ENCODE measurements around the gene SGSH.
"Not testable (repeated sequence)": the region's sequence is repeated elsewhere in the genome, so short reads cannot be mapped to it uniquely, and the experiment has no call there.

Gene SGSH

DNA sequence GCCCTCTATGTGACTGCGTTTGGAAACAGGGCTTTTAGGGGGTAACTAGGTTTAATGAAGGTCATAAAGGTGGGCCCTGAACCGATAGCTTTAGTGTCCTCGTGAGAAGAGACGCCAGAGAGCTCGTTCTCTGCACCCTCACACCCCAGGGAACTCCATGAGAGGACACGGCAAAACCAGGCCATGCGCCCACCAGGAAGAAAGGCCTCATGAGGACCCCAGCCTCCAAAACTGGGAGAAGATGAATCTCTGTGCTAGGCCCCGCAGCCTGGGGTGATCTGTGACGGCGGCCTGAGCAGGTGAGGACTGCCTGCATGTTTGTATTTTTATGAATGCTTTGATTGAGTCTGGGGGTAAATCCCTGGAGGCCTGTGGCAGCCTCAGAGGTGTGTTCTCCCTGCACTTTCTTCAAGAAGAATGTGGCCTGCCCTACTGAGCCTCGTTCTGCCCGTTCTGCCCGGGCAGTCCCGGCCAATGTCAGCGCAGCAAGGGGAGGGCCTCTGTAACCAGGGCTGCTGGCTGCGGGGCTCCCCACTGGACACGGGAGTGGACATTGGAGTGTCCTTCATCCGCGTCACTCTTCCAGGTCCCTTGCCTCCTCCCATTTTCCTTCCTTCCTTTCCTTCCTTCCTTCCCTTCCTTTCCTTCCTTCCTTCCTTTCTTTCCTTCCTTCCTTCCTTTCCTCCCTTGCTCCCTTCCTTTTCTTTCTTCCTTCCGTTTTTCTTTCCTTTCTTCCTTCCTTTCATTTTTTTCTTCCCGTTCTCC lies 33.7 kb upstream of the SGSH start:
- DNase-seq (ENCODE audit: low spot score), result no peak

DNA sequence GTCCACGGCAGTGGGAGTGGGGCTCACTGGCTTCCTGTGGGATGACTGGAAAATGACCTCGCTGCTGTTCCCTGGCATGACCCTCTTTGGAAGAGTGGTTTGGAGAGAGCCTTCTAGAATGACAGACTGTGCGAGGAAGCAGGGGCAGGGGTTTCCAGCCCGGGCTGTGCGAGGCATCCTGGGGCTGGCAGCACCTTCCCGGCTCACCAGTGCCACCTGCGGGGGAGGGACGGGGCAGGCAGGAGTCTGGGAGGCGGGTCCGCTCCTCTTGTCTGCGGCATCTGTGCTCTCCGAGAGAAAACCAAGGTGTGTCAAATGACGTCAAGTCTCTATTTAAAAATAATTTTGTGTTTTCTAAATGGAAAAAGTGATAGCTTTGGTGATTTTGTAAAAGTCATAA lies 32.7 kb upstream of the SGSH start:
- no peak for DNase-seq (ENCODE audit: low spot score)

DNA sequence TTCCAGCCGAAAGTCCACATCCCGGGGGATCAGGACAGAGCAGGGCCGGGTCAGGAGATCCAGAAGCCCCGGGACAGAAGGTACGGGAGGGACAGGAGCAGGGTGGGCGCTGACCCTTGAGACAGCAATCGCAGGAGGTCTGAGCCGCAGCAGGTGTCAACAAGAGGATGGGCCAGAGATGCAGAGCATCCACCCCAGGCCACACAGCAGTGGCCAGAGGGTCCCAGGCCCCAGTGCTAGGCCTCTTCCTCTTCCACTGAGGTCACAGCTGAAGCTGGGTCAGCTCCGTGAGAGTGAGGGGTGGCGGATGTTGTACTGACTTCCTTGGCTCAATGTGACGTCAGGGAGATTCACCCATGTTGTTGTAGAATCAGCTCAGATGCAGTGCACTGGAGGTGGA lies 31.8 kb upstream of the SGSH start:
- DNase-seq (ENCODE audit: low spot score), result no peak

DNA sequence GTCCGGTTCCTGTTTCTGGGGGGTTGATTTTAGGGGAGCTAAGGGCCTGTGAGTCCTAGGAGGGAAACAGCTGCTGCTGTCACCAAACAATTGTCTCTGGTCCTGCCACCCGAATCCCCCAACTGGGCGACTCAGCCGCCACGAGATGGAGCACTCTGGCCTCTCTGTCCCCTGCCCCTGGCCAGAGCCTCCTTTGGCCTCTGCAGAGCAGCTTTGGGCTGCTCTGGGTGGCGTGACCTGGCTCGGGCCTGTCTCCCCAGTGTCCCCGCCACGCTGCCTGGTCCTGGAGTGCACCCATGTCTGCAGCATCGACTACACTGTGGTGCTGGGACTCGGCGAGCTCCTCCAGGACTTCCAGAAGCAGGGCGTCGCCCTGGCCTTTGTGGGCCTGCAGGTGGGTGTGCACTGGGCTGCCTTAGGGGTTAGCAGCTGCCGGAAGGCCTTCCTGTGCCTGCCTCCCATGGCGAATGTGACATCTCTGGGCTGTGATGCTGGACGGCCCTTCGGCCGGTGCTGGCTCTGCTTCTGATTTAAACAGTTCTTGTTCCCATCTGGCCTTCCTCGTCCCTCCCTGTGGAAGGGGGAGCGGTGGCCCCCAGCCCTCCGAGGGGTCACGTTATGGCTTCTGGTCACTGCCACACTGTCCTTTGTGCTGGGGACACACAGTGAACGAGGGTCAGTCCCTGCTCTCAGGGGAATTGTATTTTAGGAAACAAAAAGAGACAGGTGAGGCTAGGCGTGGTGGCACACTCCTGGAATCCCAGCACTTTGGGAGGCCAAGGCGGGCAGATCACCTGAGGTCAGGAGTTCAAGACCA lies 29.0 kb upstream of the SGSH start:
- DNase-seq (ENCODE audit: low spot score), result no peak

DNA sequence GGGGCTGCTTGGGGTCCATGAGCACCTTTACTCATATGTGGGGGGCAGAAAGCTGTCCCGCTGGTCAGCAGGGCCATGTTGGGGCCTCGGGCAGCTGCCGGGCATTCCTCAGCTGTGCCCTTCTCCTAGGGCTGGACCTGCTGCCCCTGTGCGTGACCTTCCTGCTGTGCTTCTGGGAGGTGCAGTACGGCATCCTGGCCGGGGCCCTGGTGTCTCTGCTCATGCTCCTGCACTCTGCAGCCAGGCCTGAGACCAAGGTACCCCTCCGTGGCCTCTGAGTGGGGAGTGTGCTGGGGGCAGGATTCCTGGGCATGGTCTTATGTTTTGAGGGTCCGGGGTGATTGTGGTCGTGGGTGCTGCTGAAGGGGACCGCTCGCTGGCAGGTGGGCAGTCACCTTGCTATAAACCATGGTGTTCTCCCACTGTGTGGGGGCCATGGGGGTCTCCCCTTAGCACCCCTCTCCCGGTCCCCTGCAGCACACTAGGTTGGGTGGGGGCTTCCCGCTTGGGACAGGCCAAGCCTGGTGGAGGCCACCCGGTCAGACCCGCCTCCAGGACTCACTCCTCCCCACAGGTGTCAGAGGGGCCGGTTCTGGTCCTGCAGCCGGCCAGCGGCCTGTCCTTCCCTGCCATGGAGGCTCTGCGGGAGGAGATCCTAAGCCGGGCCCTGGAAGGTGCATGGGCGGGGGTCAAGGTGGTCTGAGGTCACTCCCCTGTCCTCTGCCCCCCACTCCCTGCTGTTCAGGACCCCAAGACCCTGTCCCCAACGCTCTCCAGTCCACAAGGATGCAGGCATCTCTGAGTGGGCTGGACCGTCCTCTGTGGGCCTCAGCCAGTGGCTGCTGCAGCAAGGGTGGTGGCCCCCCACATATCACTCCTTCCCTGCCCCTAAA lies 28.1 kb upstream of the SGSH start:
- no peak for DNase-seq (ENCODE audit: low spot score)

DNA sequence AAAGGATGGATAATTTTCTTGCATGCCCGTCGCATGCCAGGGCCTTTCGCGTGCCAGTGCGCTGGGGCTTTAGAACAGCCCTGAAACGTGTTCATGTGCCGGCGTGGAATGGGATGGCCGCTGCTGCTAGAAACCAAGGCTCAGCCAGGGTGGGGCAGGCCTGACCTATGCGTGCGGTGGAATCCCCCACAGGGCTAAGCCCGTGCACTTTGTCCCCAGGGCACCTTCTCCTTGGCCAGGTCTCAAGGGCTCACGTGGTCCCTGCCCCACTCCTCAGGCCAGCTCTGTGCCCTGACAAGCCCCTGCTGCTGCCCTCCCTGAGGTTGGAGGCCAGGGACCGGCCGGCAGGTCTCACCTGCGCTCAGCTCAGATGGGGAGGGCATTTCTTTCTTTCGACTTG lies 27.4 kb upstream of the SGSH start:
- DNase-seq (ENCODE audit: low spot score), result no peak

DNA sequence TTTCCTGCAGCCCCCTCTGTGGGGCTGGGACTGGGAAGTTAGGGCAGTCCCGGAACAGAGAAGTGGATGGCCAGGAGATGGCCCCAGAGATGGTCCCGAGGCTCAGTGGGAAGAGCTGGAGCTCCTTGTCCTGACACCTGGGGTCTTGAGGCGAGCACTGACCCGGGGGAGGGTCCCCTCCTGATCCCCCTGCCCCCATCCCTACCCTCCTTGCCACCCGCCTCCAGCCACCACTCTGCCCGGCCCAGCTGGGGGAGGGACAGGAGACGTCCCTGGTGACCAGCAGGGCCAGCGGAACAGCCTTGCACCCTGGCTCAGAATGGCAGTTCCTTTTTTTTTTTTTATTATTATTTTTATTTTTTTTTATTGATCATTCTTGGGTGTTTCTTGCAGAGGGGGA lies 26.6 kb upstream of the SGSH start:
- no peak for DNase-seq (ENCODE audit: low spot score)

DNA sequence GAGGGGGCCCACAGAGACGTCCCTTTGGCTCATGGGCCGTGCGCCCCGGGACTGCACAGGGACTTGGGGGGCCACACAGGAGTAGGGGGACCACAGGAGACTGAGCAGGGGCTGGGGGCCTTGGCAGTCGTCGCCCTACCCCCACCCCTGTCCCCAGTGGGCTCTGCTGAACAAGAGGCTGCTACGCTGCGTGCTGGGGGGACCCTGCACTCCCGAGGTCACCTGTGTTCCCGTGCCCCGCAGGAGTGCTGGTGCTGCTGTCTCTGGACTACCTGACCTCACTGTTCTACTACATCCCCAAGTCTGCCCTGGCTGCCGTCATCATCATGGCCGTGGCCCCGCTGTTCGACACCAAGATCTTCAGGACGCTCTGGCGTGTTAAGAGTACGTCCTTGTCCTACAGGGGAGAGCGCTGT lies 26.1 kb upstream of the SGSH start:
- DNase-seq (ENCODE audit: low spot score), result no peak

DNA sequence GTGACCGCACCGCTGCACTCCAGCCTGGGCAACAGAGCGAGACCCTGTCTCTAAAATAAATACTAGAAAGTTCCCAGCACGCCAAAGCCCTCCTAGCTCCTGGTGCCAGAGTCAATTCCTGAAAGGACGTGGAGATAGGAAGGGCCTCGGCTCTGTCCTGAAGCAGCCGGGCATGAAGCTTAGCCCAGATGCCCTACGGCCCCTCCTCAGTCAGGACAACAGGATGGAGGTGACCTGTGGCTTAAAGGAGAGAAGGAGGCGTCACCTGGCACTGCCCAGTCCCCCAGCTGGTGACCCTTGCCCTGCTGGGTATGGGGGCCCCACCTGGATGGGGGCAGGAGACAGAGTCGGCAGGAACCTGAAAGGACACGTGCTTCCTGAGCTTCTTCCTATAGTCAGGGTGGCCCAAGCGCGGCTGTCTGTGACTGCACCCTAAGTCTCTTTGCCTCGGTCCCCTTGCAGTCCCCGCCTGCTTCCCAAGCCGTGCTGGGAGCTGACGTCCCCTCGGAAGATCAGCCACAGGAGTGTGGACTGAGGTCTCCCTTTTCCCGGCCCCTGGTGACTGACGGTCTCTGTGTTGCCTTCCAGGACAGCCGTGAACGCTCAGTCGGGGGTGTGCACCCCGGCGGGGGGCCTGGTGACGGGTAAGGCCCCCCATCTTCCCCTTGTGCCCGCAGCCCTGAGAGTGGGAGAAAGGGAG lies 25.6 kb upstream of the SGSH start:
- DNase-seq (ENCODE audit: low spot score), result no peak

DNA sequence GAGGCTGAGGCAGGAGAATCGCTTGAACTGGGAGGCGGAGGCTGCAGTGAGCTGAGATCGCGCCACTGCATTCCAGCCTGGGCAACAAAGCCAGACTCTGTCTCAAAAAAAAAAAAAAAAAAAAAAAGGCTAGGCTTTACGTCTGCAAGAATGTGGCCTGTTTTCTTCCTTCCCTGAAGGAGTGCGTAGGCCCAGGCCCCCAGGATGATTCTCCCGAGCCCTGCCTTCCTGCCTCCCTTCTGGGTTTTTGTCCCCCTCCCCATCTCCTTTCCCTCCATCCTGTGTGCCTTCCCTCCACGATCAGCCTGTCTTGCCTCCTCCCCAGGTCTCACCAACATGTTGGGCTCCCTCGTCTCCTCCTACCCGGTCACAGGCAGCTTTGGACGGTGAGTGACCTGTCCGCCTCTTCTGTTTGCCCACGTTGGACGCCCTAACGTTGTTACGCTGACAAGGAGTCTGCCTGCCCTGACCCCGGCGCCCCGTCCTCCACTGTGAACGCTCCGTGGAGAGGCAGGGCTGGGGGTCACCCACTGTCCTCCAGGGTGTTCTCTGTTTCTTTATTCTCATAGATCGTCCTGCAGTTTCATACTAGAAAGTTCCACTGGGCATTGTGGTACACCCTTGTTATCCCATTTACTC lies 24.9 kb upstream of the SGSH start:
- no peak for DNase-seq (ENCODE audit: low spot score)

DNA sequence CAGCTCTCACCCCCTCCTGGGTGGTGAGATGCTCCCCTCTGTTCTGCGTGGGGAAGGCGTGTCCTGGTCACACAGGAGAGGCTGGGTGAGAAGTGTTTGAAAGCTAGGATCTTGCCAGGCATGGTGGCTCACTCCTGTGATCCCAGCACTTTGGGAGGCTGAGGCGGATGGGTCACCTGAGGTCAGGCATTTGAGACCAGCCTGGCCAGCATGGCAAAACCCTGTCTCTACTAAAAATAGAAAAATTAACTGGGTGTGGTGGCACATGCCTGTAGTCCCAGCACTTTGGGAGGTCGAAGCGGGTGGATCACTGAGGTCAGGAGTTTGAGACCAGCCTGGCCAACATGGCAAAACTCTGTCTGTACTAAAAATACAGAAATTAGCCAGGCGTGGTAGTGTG lies 24.3 kb upstream of the SGSH start:
- not testable (repeated sequence) for DNase-seq (ENCODE audit: low spot score)

DNA sequence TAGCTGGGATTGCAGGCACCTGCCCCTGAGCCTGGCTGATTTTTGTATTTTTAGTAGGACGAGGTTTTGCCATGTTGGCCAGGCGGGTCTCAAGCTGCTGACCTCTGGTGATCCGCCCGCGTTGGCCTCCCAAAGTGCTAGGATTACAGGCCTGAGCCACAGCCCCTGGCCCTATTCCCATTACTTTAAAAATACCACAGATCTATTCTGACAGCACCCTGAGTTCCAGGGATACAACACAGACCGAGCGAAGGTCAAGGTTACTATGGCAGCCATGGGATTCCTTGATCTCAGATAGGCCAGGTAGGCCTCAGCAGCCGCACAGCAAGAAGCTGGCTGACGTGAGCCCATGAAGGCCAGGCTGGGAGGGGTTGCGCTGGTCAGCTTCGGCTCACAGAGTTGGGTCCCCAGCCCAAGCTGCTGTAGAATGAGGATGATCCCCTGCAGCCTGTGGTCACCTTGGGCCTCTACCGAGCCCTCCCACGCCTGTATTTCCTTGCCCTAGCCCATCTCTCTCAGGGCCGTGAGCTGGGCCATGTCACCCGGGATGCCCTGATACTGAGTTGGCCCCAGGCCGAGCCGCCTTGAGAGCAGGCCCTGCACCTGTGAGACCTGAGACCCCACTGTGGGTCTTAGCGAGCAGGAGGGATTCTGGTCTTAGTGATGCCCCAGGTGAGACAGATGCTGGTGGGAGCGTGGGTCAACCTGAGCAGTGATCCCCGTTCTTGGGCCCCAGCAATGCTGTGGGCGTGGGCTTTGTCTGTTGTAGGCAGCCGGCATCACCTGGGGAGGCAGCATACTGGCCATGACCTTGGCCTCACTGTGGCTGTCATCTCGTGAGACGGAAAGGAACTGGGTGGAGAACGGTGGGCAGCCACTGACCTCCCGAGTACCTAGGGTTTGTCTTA lies 23.6 kb upstream of the SGSH start:
- no peak for DNase-seq (ENCODE audit: low spot score)

DNA sequence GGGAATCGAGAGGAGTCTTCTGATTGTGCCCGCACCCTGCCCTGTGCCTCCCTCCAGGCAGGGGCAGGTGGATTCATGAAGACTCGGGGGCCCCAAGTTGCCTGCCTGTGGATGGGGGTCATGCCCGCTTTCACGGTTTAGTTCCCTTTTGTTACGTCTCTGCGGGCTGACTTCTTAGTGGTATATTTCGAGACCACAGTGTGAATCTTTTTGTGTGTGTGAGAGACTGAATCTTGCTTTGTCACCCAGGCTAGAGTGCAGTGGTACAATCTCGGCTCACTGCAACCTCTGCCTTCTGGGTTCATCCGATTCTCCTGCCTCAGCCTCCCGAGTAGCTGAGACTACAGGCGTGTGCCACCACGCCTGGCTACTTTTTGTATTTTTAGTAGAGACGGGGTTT lies 22.4 kb upstream of the SGSH start:
- no peak for DNase-seq (ENCODE audit: low spot score)

DNA sequence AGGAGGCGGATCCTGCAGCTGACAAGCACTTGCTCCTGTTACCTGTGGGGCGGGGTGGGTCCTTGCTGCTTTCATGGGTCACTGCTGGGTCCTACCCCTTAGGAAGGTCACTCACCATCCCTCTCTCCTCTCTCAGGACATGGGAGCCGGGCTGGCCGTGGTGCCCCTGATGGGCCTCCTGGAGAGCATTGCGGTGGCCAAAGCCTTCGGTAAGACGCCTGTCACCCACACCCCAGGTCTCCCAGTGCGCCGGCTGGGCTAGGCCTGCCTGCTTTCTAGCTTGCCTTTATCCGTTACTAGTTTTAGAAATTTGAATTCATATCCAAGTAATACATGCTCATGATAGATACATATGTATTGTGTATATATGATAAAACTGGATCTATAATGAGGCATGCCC lies 17.3 kb upstream of the SGSH start:
- no peak for DNase-seq (ENCODE audit: low spot score)

DNA sequence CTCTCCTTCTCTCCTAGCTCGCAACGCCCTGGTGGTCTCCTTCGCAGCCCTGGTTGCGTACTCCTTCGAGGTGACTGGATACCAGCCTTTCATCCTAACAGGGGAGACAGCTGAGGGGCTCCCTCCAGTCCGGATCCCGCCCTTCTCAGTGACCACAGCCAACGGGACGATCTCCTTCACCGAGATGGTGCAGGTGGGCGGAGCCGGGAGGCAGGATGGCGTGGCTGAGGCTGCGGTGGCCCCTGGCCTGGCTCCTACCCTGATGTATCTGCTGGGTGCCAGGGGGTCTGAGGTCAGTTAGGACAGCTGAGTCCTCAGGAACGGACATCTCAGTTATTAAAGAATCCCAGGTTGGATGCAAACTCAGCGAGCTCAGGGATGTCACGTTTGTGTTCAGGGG lies 16.8 kb upstream of the SGSH start:
- DNase-seq (ENCODE audit: low spot score), result no peak

DNA sequence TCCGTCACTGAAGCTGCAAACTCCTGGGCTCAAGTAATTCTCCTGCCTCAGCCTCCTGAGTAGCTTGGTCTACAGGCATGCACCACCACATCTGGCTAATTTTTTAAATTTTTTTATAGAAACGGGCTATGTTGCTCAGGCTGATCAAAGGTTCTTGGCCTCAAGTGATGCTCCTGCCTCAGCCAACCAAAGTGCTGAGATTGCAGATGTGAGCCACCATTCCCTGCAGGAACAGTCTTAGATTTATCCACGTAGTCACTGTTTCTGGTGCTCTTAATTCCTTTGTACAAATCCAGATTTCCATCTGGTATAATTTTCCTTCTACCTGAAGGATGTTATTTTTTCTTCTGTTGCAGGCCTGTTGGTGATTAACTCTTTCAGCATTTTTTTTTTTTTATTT lies 13.1 kb upstream of the SGSH start:
- no peak for DNase-seq (ENCODE audit: low spot score)

DNA sequence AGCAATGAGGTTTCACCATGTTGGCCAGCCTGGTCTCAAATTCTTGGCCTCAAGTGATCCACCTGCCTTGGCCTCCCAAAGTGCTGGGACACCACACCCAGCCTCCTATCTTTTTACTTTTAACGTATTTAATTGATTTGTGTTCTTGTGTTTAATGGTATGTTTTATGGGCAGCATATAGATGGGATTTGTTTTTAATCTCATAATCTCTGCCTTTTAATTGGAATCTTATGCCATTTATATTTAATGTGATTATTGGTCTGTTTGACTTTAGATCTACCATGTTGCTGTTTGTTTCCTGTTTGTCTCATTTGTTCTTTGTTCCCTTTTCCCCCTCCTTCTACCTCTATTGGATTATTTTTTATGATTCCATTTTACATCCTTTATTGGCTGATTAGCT lies 12.3 kb upstream of the SGSH start:
- DNase-seq (ENCODE audit: low spot score), result no peak

DNA sequence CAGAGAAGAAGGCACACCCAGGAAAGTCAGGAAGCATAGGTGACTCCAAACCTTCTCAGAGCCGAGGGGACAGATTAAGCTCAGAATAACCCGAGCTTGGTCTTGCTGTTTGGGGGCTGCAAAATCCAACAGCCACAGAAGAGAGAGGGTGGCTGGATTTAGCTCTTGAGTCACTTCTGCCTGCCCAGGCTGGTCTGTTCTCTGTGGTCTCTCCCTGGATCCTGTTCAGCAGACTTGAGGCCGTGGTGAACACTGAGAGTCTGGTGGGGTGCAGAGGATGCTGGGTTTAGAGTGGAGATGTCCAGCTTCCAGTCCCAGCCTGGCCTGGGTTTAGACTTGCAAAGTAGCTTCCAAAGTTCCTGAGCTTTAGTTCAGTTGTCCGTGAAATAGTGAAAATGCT lies 8.9 kb upstream of the SGSH start:
- no peak for DNase-seq (ENCODE audit: low spot score)

DNA sequence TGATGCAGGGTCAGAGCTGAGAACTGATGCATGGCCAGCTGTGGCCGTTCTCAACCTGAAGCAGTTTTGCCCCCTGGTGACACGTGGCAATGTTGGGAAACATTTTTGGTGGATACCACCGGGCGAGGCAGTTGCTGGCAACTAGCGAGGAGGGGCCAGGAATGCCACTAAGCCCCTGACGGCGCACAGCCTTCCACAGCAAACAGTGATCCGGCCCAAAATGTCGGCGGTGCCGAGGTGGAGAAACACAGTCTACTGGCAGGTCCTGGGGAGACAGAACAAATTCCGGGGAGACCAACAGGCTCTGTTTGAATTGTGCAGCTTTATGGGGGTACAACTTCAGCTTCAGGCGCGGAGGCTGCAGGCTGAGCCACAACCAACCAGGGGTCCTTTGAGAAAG lies 8.3 kb upstream of the SGSH start:
- no peak for DNase-seq (ENCODE audit: low spot score)

DNA sequence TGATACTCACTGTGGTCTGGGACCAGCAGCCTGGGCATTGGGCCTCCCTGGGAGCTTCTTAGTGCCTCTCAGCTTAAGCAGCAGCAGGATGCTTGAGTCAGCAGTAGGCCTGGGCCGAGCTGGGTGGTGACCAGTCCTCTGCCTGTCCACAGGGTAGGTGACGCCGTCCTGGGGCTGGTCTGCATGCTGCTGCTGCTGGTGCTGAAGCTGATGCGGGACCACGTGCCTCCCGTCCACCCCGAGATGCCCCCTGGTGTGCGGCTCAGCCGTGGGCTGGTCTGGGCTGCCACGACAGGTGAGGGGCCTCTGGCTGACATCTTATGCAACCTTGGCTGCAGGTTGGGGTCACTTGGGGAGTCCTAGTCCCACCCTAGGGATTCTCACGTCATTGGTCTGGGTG lies 7.5 kb upstream of the SGSH start:
- no peak for DNase-seq (ENCODE audit: low spot score)

DNA sequence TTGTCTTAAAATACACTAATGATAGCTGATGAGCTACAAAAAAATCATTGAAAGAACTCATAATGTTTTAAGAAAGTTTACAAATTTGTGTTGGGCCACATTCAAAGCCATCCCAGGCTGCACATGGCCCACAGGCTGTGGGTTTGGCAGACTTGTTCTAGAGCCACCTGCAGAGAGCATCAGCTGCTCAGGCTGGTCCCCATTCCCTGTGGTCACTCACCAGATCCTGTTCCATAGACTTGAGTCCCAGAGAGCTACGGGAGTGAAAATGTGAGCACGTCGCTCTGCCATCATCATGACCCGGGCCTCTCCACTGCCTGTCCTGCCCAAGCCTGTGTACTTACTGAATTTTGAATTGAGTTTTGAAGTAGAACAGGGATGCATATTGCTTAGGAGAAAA lies 7.0 kb upstream of the SGSH start:
- no peak for DNase-seq (ENCODE audit: low spot score)
